ENCODE data around the gene PLA2G2F.

DNA sequence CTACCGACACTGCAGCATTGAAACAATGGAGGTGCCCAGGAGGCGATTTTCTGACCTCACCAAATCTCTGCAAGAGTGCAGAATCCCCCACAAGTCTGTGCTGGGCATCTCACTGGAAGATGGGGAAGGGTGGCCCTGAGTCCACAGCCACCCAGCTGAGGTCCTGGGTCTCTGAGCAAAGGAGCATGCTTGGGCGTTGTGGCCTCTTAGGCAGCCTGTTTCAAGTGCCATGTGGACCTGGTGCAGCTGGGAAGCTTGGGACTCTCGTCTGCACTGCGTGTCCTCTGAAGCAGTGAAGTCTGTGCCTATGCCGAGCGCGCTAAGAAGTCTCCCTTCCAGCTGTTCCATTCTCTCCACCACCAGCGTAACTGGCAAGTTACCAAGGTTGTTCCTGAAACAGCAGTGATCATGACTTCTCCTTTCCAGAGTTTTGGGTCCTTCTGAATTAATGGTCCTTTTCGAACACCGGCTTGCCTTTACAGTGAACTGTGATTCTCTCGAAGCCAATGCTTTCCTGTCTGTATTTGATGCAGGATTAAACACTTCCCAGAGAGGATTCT, 52.2 kb downstream of the PLA2G2F start:
- TF ChIP-seq, protein P1, sequence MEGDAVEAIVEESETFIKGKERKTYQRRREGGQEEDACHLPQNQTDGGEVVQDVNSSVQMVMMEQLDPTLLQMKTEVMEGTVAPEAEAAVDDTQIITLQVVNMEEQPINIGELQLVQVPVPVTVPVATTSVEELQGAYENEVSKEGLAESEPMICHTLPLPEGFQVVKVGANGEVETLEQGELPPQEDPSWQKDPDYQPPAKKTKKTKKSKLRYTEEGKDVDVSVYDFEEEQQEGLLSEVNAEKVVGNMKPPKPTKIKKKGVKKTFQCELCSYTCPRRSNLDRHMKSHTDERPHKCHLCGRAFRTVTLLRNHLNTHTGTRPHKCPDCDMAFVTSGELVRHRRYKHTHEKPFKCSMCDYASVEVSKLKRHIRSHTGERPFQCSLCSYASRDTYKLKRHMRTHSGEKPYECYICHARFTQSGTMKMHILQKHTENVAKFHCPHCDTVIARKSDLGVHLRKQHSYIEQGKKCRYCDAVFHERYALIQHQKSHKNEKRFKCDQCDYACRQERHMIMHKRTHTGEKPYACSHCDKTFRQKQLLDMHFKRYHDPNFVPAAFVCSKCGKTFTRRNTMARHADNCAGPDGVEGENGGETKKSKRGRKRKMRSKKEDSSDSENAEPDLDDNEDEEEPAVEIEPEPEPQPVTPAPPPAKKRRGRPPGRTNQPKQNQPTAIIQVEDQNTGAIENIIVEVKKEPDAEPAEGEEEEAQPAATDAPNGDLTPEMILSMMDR (conservative IDR thresholded peaks at IDR 0.05; ENCODE audit: low read depth, low read length) = no peak
- no peak for TF ChIP-seq EZH2 (IDR thresholded peaks at IDR 0.05; ENCODE audit: borderline replicate concordance, low read depth, low read length, poor library complexity, severe bottlenecking)
